Hindlimb muscle (tissue), 1 donor: ENCODE results near the gene ENTPD7. TPM values are rescaled to one million over a fixed set of nuclear protein-coding genes. Genes with fewer than 3 reads are reported as not detected.

ENCODE experiments used
- DNase-seq: peaks from one replicate; pipeline ENCODE4 v3.0.0-alpha.2; 2013
- polyA plus RNA-seq: library from polyadenylated mRNA; unstranded; fragments of 120-200 nt; gene quantifications from one replicate; pipeline ENCODE4 v1.2.1, GENCODE V29; 2013; ENCODE audit not compliant: insufficient read length

The ENTPD7 gene
- polyA plus RNA-seq, 1 donor = 4.1 TPM

DNA sequence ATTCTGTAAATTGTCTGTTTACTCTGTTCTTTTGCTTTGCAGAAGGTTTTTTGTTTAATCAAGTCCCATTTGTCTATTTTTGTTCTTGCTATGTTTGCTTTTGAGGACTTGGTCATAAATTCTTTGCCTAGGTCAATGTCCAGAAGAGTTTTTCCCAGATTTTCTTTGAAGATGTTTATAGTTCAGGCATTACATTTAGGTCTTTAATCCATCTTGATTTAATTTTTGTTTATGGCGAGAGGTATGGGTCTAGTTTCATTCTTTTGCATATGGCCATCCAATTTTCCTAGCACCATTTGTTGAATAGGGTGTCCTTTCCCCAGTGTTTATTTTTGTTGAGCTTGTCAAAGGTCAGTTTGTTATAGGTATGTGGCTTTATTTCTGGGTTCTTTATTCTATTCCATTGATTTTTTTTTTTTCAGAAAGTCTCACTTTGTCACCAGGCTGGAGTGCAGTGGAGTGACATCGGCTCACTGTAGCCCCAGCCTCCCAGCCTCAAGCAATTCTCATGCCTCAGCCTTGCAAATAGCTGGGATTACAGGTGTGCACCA, 11.6 kb upstream of the ENTPD7 start:
- no peak for DNase-seq

GRCh38 chr10:99648717-99649116, 10.6 kb upstream of the ENTPD7 start:
- DNase-seq = no peak

- DNase-seq = no peak
Measured at GRCh38 chr10:99652800-99653390, 6.4 kb upstream of the ENTPD7 start.

DNA sequence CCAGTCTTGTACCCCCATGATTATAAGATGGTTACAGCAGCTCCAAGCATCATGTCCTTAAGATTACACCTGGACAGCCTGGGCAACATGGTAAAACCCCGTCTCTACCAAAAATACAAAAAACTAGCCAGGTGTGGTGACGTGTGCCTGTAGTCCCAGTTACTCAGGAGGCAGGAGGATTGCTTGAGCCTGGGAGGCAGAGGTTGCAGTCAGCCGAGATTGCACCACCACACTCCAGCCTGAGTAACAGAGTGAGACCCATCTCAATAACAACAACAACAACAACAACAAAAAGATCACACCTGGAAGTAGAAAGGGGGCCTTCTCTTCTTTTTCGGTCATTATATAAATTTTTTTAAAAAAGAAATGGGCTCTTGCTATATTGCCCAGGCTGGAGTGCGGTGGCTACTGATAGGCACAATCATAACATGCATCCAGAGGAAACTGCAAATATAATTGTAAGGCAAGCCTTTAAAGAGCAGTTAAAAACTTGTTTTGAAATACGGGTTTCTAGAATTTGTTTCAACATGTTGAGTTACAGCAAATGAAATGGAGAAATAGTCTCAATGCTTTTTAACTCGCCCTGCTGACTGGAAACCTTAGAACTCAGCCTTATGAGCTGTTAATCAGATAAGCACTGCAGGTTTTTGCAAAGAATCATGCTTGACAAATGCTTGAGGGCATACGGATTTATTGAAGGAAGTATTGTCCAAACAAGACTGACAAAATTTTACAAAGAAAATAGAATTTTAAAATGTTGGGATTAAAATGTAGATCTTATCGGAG, 4.7 kb upstream of the ENTPD7 start:
- DNase-seq = no peak

- no peak for DNase-seq
Measured at GRCh38 chr10:99656199-99657064, 2.9 kb upstream of the ENTPD7 start.

DNA sequence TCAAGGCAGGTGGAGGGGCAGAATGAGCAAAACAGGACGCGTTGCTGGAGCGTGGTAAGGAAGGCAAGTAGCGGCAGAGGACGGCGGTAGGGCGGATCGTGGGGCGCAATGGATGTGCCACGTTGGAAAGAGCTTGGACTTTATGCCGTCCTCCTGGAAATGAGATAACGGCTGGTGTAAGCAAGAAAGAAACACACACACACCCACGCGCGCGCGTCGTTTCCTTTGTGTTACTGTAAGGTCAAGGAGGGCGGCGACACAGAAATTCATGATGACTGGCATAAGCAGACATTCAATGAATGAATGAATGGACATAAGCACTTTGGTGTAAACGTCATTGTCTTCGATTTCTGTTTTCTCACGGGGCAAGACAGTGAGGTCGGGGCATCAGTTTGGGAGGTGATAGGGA, 683 bp upstream of the ENTPD7 start:
- no peak for DNase-seq

- no peak for DNase-seq
Measured at GRCh38 chr10:99659868-99660366, 608 bp downstream of the ENTPD7 start.

GRCh38 chr10:99660662-99661376, 1.5 kb downstream of the ENTPD7 start:
- no peak for DNase-seq

GRCh38 chr10:99661377-99661763, 2.1 kb downstream of the ENTPD7 start:
- DNase-seq = no peak

- DNase-seq = no peak
Measured at GRCh38 chr10:99665304-99665703, 6.0 kb downstream of the ENTPD7 start.

DNA sequence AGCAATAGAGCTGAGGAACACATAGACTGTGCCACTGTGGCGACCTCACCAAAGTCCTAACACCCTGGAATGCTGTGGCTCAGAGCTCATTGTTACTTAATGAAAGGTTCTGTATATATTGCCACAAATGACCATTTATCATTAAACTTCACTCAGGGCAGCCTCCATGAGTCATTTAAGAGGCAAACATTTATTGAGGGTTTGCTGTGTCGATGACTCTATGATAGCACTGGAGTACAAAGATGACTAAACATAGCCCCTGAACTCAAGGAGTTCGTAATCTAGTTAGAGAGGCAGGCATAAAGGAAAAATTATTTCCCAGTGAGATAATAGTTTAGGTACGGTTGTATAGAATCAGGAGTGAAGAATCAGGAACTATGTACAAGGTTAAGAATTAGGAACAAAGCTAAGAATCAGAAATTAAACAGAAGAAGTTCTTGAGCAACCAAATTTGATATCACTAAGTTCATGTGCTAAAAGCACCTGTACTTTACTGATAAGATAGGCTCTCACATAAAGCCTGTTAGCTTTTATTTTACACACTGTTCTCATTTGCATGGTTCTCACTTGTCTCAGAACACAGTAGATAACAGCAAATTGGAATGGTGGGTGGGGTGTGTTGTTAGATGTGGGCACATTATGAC, 7.9 kb downstream of the ENTPD7 start:
- DNase-seq = no peak

GRCh38 chr10:99671386-99671785, 12.1 kb downstream of the ENTPD7 start:
- DNase-seq = no peak

- DNase-seq = no peak
Measured at GRCh38 chr10:99672884-99673283, 13.6 kb downstream of the ENTPD7 start.

DNA sequence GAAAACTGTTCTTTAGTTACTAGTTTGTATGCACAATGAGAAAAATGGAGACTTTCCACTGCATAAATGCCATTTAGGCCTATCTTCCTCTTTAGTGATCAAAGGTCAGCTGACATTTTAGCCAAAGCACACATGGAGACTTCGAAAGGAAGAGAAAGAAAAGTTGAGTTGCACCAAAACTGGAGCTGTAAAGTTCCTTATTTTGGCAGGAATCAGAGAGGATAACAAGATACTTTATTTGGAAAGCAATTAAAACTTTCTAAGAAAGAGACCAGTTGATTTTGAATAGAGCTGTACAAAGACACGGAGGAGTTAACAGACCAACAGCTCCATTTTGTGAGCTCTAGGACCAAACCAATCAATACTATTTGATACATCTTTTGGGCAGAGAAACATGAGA, 14.2 kb downstream of the ENTPD7 start:
- DNase-seq = no peak

- no peak for DNase-seq
Measured at GRCh38 chr10:99674762-99675161, 15.5 kb downstream of the ENTPD7 start.

- DNase-seq = no peak
Measured at GRCh38 chr10:99676426-99676825, 17.1 kb downstream of the ENTPD7 start.

- no peak for DNase-seq
Measured at GRCh38 chr10:99676895-99677294, 17.6 kb downstream of the ENTPD7 start.

- DNase-seq = no peak
Measured at GRCh38 chr10:99678921-99679320, 19.6 kb downstream of the ENTPD7 start.

DNA sequence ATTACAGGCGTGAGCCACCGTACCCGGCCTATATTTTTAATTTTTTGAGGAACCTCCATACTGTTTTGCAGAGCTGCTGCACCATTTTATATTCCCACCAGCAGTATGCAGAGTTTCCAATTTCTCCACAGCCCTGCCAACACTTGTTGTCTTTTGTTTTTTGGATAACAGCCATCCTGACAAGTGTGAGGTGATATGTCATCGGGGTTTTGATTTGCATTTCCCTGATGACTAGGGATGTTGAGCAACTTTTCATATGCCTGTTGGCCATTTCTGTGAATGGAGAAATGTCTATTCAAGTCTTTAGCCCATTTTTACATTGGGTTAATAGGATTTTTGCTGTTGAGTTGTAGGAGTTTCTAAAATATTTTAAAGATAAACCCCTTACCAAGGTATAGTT, 22.2 kb downstream of the ENTPD7 start:
- DNase-seq = no peak

GRCh38 chr10:99682032-99682431, 22.7 kb downstream of the ENTPD7 start:
- no peak for DNase-seq

- no peak for DNase-seq
Measured at GRCh38 chr10:99682752-99683151, 23.4 kb downstream of the ENTPD7 start.

GRCh38 chr10:99685597-99685967, 26.3 kb downstream of the ENTPD7 start:
- DNase-seq = no peak
